ENCODE results near the gene THSD4. TPM values are rescaled to one million over a fixed set of nuclear protein-coding genes. Genes with fewer than 3 reads are reported as not detected.

THSD4 gene
- polyA plus RNA-seq, 1 donor (not counting 4 experiments of a cell fraction or from before 2014, with no cell fraction given) = 24.5 TPM

- Histone ChIP-seq H3K4me1 (ENCODE audit: control insufficient read depth, extremely low read depth, insufficient read depth, low read length) (peaks cover 27% of the 10 kb centered on the region), H3K4me2 (ENCODE audit: control insufficient read depth, extremely low read depth, insufficient read depth, low read depth, low read length) (no peak overlapping the region), H3K9ac (ENCODE audit: control insufficient read depth, extremely low read depth, insufficient read depth, low read length) (no peak overlapping the region), H3K27me3 (ENCODE audit: control insufficient read depth, extremely low read depth, insufficient read depth, low read length) (no peaks in the 10 kb centered on the region), H4K20me1 (ENCODE audit: control insufficient read depth, extremely low read depth, insufficient read depth, low read length) (no peaks in the 10 kb centered on the region), H3K79me2 (ENCODE audit: control insufficient read depth, insufficient read depth, low read length) (no peaks in the 10 kb centered on the region), H3K9me1 (ENCODE audit: control insufficient read depth, extremely low read depth, insufficient read depth, low read length) (no peaks in the 10 kb centered on the region), H3K36me3 (ENCODE audit: control insufficient read depth in 2 of 2, extremely low read depth in 1 of 2, insufficient read depth in 2 of 2, low read length in 2 of 2) (peaks cover 0 to 2% of the 10 kb centered on the region in 2 experiments), H3K4me3 (ENCODE audit: control insufficient read depth in 2 of 3, extremely low read depth in 1 of 3, insufficient read depth in 2 of 3, low read depth in 1 of 3, low read length in 3 of 3) (no peak overlapping the region), H2AFZ (ENCODE audit: control insufficient read depth, low read length) (no peak overlapping the region), H3K9me3 (ENCODE audit: control insufficient read depth, low read depth, low read length) (no peaks in the 10 kb centered on the region), H3K27ac (ENCODE audit: control insufficient read depth, insufficient read depth, low read length) (no peak overlapping the region)
- TF ChIP-seq CTCF (optimal IDR thresholded peaks at IDR 0.05 in 1 of 3, IDR thresholded peaks at IDR 0.05 in 1 of 3, conservative IDR thresholded peaks at IDR 0.05 in 1 of 3; ENCODE audit: extremely low read depth in 1 of 3, insufficient read depth in 2 of 3, low read length in 3 of 3) (no peak), EZH2 (IDR thresholded peaks at IDR 0.05; ENCODE audit: low read length) (no peak)
- no peak for DNase-seq (ENCODE audit: low read depth, low spot score)
- no peak for FAIRE-seq
- dilution Hi-C loops (cut with MboI; ENCODE audit: extremely low pct_ligation_motif_present, low sequenced_read_pairs) = no loop called here
These were observed 402.5 kb downstream of the THSD4 start for GRCh38 chr15:71517751-71518150.

- Histone ChIP-seq H2AFZ (ENCODE audit: control insufficient read depth, low read length) (no peak overlapping the region), H3K4me3 (ENCODE audit: control insufficient read depth in 2 of 3, extremely low read depth in 1 of 3, insufficient read depth in 2 of 3, low read depth in 1 of 3, low read length in 3 of 3) (no peak overlapping the region), H3K9me3 (ENCODE audit: control insufficient read depth, low read depth, low read length) (no peaks in the 10 kb centered on the region), H4K20me1 (ENCODE audit: control insufficient read depth, extremely low read depth, insufficient read depth, low read length) (no peaks in the 10 kb centered on the region), H3K9ac (ENCODE audit: control insufficient read depth, extremely low read depth, insufficient read depth, low read length) (no peak overlapping the region), H3K9me1 (ENCODE audit: control insufficient read depth, extremely low read depth, insufficient read depth, low read length) (no peaks in the 10 kb centered on the region), H3K79me2 (ENCODE audit: control insufficient read depth, insufficient read depth, low read length) (no peaks in the 10 kb centered on the region), H3K4me1 (ENCODE audit: control insufficient read depth, extremely low read depth, insufficient read depth, low read length) (peaks cover 27% of the 10 kb centered on the region), H3K27me3 (ENCODE audit: control insufficient read depth, extremely low read depth, insufficient read depth, low read length) (no peaks in the 10 kb centered on the region), H3K36me3 (ENCODE audit: control insufficient read depth in 2 of 2, extremely low read depth in 1 of 2, insufficient read depth in 2 of 2, low read length in 2 of 2) (peaks cover 0 to 4% of the 10 kb centered on the region in 2 experiments), H3K4me2 (ENCODE audit: control insufficient read depth, extremely low read depth, insufficient read depth, low read depth, low read length) (no peak overlapping the region), H3K27ac (ENCODE audit: control insufficient read depth, insufficient read depth, low read length) (no peak overlapping the region)
- dilution Hi-C loops (cut with MboI; ENCODE audit: extremely low pct_ligation_motif_present, low sequenced_read_pairs) = no loop called here
- FAIRE-seq (no peak), DNase-seq (ENCODE audit: low read depth, low spot score) (no peak)
- no peak for TF ChIP-seq EZH2 (IDR thresholded peaks at IDR 0.05; ENCODE audit: low read length)
- no peak for TF ChIP-seq CTCF (optimal IDR thresholded peaks at IDR 0.05 in 1 of 3, IDR thresholded peaks at IDR 0.05 in 1 of 3, conservative IDR thresholded peaks at IDR 0.05 in 1 of 3; ENCODE audit: extremely low read depth in 1 of 3, insufficient read depth in 2 of 3, low read length in 3 of 3)
These were observed 403.4 kb downstream of the THSD4 start for GRCh38 chr15:71518661-71519060.
